Panc1 (cell line): Measurements from ENCODE around the gene KIR2DL1. TPM values are rescaled to one million over a fixed set of nuclear protein-coding genes. Genes with fewer than 3 reads are reported as not detected.
"Not testable (repeated sequence)": the region's sequence is repeated elsewhere in the genome, so short reads cannot be mapped to it uniquely, and the experiment has no call there.

ENCODE experiments used
- ATAC-seq: fragments of 200-7000 bp; cut with Tn5 transposase; 2 replicates; pipeline ENCODE4 v1.9.1; 2020; ENCODE audit warnings: mild to moderate bottlenecking, moderate library complexity
- BruUV-seq: library from RNA; stranded (reverse); fragments of 400-500 nt; replicated peaks from 2 replicates; lab custom pipeline; 2021; lab: Mats Ljungman, UMichigan
- CTCF ChIA-PET: fragments of 300-600 bp; sonication (Branson Sonifier 250); formaldehyde crosslinking; loops from one replicate; lab custom pipeline; 2022; ENCODE audit warnings: antibody characterized with exemption; lab: Charles Lee
- POLR2A ChIA-PET: fragments of 300-600 bp; sonication (Branson Sonifier 250); formaldehyde crosslinking; loops from one replicate; lab custom pipeline; 2022; ENCODE audit warnings: antibody characterized with exemption; lab: Charles Lee
- DNase-seq: peaks from one replicate; pipeline ENCODE4 v3.0.0-alpha.2; 2010; ENCODE audit warnings: low read depth, low spot score
- H3K27ac ChIP-seq: 2 replicates; pipeline ENCODE4 v1.5.1; 2011; ENCODE audit warnings: mild to moderate bottlenecking, low read length, inconsistent platforms
- H3K27me3 ChIP-seq: fragments of 200-500 bp; sonication (Bioruptor generic); 2 replicates; pipeline ENCODE4 v1.6.0; 2014; ENCODE audit warnings: low read length, inconsistent platforms; ENCODE audit not compliant: control insufficient read depth, insufficient read depth
- H3K36me3 ChIP-seq: fragments of 200-500 bp; sonication (Bioruptor generic); 2 replicates; pipeline ENCODE4 v1.5.1; 2014; ENCODE audit warnings: inconsistent platforms, mild to moderate bottlenecking, low read length, moderate library complexity; ENCODE audit not compliant: control insufficient read depth, insufficient read depth
- H3K4me1 ChIP-seq: 2 replicates; pipeline ENCODE4 v1.5.1; 2011; ENCODE audit warnings: inconsistent platforms, mild to moderate bottlenecking, low read length, moderate library complexity; ENCODE audit not compliant: control insufficient read depth, insufficient read depth
- H3K4me3 ChIP-seq, 2 experiments: 2 replicates each; pipeline ENCODE4 v1.5.1; 2011 to 2012; ENCODE audit warnings: low read depth in 2 of 2, low read length in 2 of 2, mild to moderate bottlenecking in 2 of 2, inconsistent platforms in 1 of 2, moderate library complexity in 1 of 2
- H3K9me3 ChIP-seq: fragments of 200-500 bp; sonication (Bioruptor generic); 2 replicates; pipeline ENCODE4 v1.5.1; 2014; ENCODE audit warnings: low read depth, mild to moderate bottlenecking, inconsistent platforms, low read length, moderate library complexity; ENCODE audit not compliant: control insufficient read depth, insufficient read depth
- in situ Hi-C: cut with HindIII; loops from 2 replicates; pipeline ENCODE4 v1.10.0; 2016; ENCODE audit warnings: low sequenced_read_pairs, low pct_unique_long_range_greater_than_20kb
- intact Hi-C: fragments of 100-400 bp; cut with micrococcal nuclease; formaldehyde crosslinking; loops from one replicate; pipeline ENCODE4 v1.10.0; 2022; ENCODE audit not compliant: unreplicated experiment
- total RNA-seq: library from RNA; stranded (reverse); gene quantifications from one replicate; pipeline ENCODE4 v1.2.1, GENCODE V29; 2021; ENCODE audit not compliant: unreplicated experiment

Gene KIR2DL1
- total RNA-seq, 1 experiment from 2014 or later = not detected

GRCh38 chr19:54750276-54750675 is 19.3 kb upstream of the KIR2DL1 start:
- CTCF ChIA-PET, H3K27ac ChIP-seq, DNase-seq: not testable (repeated sequence)

GRCh38 chr19:54756204-54757110 is 13.1 kb upstream of the KIR2DL1 start:
- H3K9me3 ChIP-seq, H3K27ac ChIP-seq, ATAC-seq, POLR2A ChIA-PET, BruUV-seq, H3K36me3 ChIP-seq, in situ Hi-C loops, H3K4me1 ChIP-seq, intact Hi-C loops, DNase-seq, H3K4me3 ChIP-seq, H3K27me3 ChIP-seq, CTCF ChIA-PET: not testable (repeated sequence)

More at GRCh38 chr19:54750276-54750675, 19.3 kb upstream of the KIR2DL1 start:
- H3K36me3 ChIP-seq, H3K4me3 ChIP-seq, H3K27me3 ChIP-seq, in situ Hi-C loops, ATAC-seq, intact Hi-C loops, BruUV-seq, POLR2A ChIA-PET, H3K9me3 ChIP-seq, H3K4me1 ChIP-seq: not testable (repeated sequence)

- BruUV-seq, ATAC-seq, intact Hi-C loops: not testable (repeated sequence)
These were observed 11.0 kb upstream of the KIR2DL1 start for GRCh38 chr19:54758577-54758976.

GRCh38 chr19:54764219-54764618 is 5.4 kb upstream of the KIR2DL1 start:
- ATAC-seq, intact Hi-C loops, BruUV-seq, H3K27me3 ChIP-seq, H3K4me1 ChIP-seq, in situ Hi-C loops, DNase-seq, H3K36me3 ChIP-seq, CTCF ChIA-PET, POLR2A ChIA-PET, H3K27ac ChIP-seq, H3K9me3 ChIP-seq, H3K4me3 ChIP-seq: not testable (repeated sequence)

More at GRCh38 chr19:54758577-54758976, 11.0 kb upstream of the KIR2DL1 start:
- H3K27me3 ChIP-seq, DNase-seq, in situ Hi-C loops, CTCF ChIA-PET, H3K27ac ChIP-seq, H3K36me3 ChIP-seq, H3K9me3 ChIP-seq, POLR2A ChIA-PET, H3K4me1 ChIP-seq, H3K4me3 ChIP-seq: not testable (repeated sequence)

GRCh38 chr19:54766464-54766863 is 3.1 kb upstream of the KIR2DL1 start:
- in situ Hi-C loops, POLR2A ChIA-PET, H3K36me3 ChIP-seq, DNase-seq, H3K4me3 ChIP-seq, intact Hi-C loops, H3K4me1 ChIP-seq, CTCF ChIA-PET, H3K27me3 ChIP-seq, BruUV-seq, ATAC-seq, H3K9me3 ChIP-seq, H3K27ac ChIP-seq: not testable (repeated sequence)

GRCh38 chr19:54770511-54770910 is 918 bp downstream of the KIR2DL1 start:
- ATAC-seq, POLR2A ChIA-PET, H3K4me3 ChIP-seq: not testable (repeated sequence)

GRCh38 chr19:54771018-54771960 is 1.7 kb downstream of the KIR2DL1 start:
- H3K4me1 ChIP-seq, BruUV-seq, POLR2A ChIA-PET, H3K27ac ChIP-seq, H3K36me3 ChIP-seq, H3K27me3 ChIP-seq, H3K9me3 ChIP-seq, in situ Hi-C loops, CTCF ChIA-PET, H3K4me3 ChIP-seq: not testable (repeated sequence)
- DNase-seq = peak; percentile 28
- intact Hi-C loops = loop anchor here (5.0 kb wide), 2 partner anchors 61 to 76 kb away; partner anchors contain the start of gene KIR2DS4
- peak; percentile 90 for ATAC-seq

More at GRCh38 chr19:54770511-54770910, 918 bp downstream of the KIR2DL1 start:
- H3K9me3 ChIP-seq, CTCF ChIA-PET, BruUV-seq, in situ Hi-C loops, DNase-seq, H3K4me1 ChIP-seq, H3K27ac ChIP-seq, H3K27me3 ChIP-seq, H3K36me3 ChIP-seq: not testable (repeated sequence)
- intact Hi-C loops = loop anchor here (5.0 kb wide), 2 partner anchors 62 to 77 kb away; partner anchors contain the start of gene KIR2DS4
